EH (cell line): ENCODE results near the gene CD58.
"Not testable (repeated sequence)": the region's sequence is repeated elsewhere in the genome, so short reads cannot be mapped to it uniquely, and the experiment has no call there.

Source experiments
- DNase-seq: peaks from one replicate; pipeline ENCODE4 v3.0.0-alpha.2; 2015; ENCODE audit warnings: low read depth

CD58 gene

GRCh38 chr1:116569776-116570357, 959 bp downstream of the CD58 start:
- no peak for DNase-seq

- DNase-seq: no peak
Measured at GRCh38 chr1:116569381-116569670, 1.5 kb downstream of the CD58 start.

- DNase-seq: no peak
Measured at GRCh38 chr1:116568662-116569380, 2.0 kb downstream of the CD58 start.

- no peak for DNase-seq
Measured at GRCh38 chr1:116567790-116568661, 2.8 kb downstream of the CD58 start.

GRCh38 chr1:116565222-116565621, 5.6 kb downstream of the CD58 start:
- no peak for DNase-seq

GRCh38 chr1:116564426-116564825, 6.4 kb downstream of the CD58 start:
- DNase-seq: no peak

- not testable (repeated sequence) for DNase-seq
Measured at GRCh38 chr1:116562465-116562864, 8.4 kb downstream of the CD58 start.

GRCh38 chr1:116561563-116561962, 9.3 kb downstream of the CD58 start:
- no peak for DNase-seq

- DNase-seq: no peak
Measured at GRCh38 chr1:116560704-116561490, 9.9 kb downstream of the CD58 start.

GRCh38 chr1:116559304-116559761, 11.5 kb downstream of the CD58 start:
- no peak for DNase-seq

GRCh38 chr1:116558571-116558970, 12.3 kb downstream of the CD58 start:
- no peak for DNase-seq

GRCh38 chr1:116558140-116558549, 12.7 kb downstream of the CD58 start:
- no peak for DNase-seq

- DNase-seq: no peak
Measured at GRCh38 chr1:116557323-116557878, 13.4 kb downstream of the CD58 start.

- DNase-seq: peak; percentile 54
Measured at GRCh38 chr1:116556289-116557006, 14.4 kb downstream of the CD58 start.

GRCh38 chr1:116554924-116555323, 15.9 kb downstream of the CD58 start:
- DNase-seq: no peak

- no peak for DNase-seq
Measured at GRCh38 chr1:116553386-116554115, 17.3 kb downstream of the CD58 start.

- no peak for DNase-seq
Measured at GRCh38 chr1:116546354-116546977, 24.4 kb downstream of the CD58 start.

- DNase-seq: no peak
Measured at GRCh38 chr1:116545359-116545705, 25.5 kb downstream of the CD58 start.

GRCh38 chr1:116544588-116545358, 26.1 kb downstream of the CD58 start:
- no peak for DNase-seq
